Activated naive CD4-positive, alpha-beta T cell treated with anti-CD3 and anti-CD28 coated beads, Interleukin-2, amount 50 U/mL, for 72 hours (primary cell): ENCODE results near the gene ABHD16A. TPM values are rescaled to one million over a fixed set of nuclear protein-coding genes. Genes with fewer than 3 reads are reported as not detected.

Source experiments
- ATAC-seq, 2 donors: fragments of 150-1000 bp; cut with Tn5 transposase; 2 replicates each; pipeline ENCODE4 v1.10.0; 2021; ENCODE audit warnings: mild to moderate bottlenecking in 2 of 2, moderate library complexity in 2 of 2
- DNase-seq, 2 donors: peaks; one replicate each; pipeline ENCODE4 v3.0.0; 2021 to 2022; ENCODE audit warnings: low spot score in 2 of 2
- H3K27ac Mint-ChIP-seq, 2 donors: one replicate each; pipeline ENCODE4 v1.8.0; 2022; ENCODE audit warnings: mild to moderate bottlenecking in 2 of 2, mixed read lengths in 2 of 2
- H3K36me3 Mint-ChIP-seq, 2 donors: one replicate each; pipeline ENCODE4 v1.8.0; 2022; ENCODE audit warnings: mixed read lengths in 2 of 2
- H3K9me3 Mint-ChIP-seq, 2 donors: one replicate each; pipeline ENCODE4 v1.8.0; 2022; ENCODE audit warnings: mixed read lengths in 2 of 2
- total RNA-seq, 2 donors: library from RNA; stranded (reverse); gene quantifications; one replicate each; pipeline ENCODE4 v1.2.3, GENCODE V29; 2022

Gene ABHD16A
- total RNA-seq, 2 donors from 2014 or later = 33.1 to 46.8 TPM

- Mint-ChIP-seq H3K9me3 (no peaks in the 10 kb centered on the region), H3K27ac (peak overlapping the region; percentile 95 to 97), H3K36me3 (peaks cover 56 to 60% of the 10 kb centered on the region in 2 donors)
- DNase-seq = peak; percentile 55 to 80
- peak; percentile 42 to 53 for ATAC-seq
Measured at GRCh38 chr6:31734821-31735406, 31.8 kb upstream of the ABHD16A start.

GRCh38 chr6:31734247-31734820 is 31.2 kb upstream of the ABHD16A start:
- Mint-ChIP-seq H3K36me3 (peaks cover 53 to 56% of the 10 kb centered on the region in 2 donors), H3K27ac (peak overlapping the region; percentile 95 to 97), H3K9me3 (no peaks in the 10 kb centered on the region)
- DNase-seq (no peak), ATAC-seq (no peak)

- no peaks in the 10 kb centered on the region for H3K9me3 Mint-ChIP-seq
Measured at GRCh38 chr6:31733734-31734133, 30.6 kb upstream of the ABHD16A start.

DNA sequence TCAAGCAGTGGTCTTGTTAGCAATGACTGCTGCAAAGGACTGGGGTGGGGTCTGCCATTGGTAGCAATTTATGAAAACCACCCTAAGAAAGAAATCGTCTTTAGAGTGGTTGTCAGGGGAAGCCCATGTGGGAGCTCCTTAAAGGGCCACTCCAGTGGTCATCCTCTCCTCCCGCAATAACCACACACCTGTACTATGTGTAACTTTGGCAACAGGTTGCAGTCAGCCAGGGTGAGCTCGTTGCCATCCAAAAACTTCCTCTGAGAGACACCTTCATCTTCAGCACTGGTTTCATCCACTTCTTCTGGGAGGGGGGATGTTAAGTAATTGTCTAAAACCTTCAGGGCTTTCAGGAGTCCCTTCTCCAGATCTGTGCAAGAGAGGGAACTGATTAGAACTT is 28.9 kb upstream of the ABHD16A start:
- DNase-seq (no peak), ATAC-seq (no peak)
- Mint-ChIP-seq H3K27ac (no peak overlapping the region), H3K9me3 (no peaks in the 10 kb centered on the region), H3K36me3 (peaks cover 53 to 56% of the 10 kb centered on the region in 2 donors)

More at GRCh38 chr6:31733734-31734133, 30.6 kb upstream of the ABHD16A start:
- no peak for ATAC-seq
- H3K36me3 Mint-ChIP-seq = peaks cover 53 to 56% of the 10 kb centered on the region in 2 donors
- peak overlapping the region; percentile 79 to 95 for H3K27ac Mint-ChIP-seq
- DNase-seq = no peak

- no peak for ATAC-seq
- H3K9me3 Mint-ChIP-seq = no peaks in the 10 kb centered on the region
- H3K36me3 Mint-ChIP-seq = peaks cover 40 to 48% of the 10 kb centered on the region in 2 donors
- DNase-seq = no peak
- peak overlapping the region in 1 of 2 donors; percentile 3 for H3K27ac Mint-ChIP-seq
Measured at GRCh38 chr6:31730631-31731086, 27.5 kb upstream of the ABHD16A start.

- ATAC-seq (peak; percentile 21 to 64), DNase-seq (peak in 1 of 2 donors; percentile 73)
- Mint-ChIP-seq H3K36me3 (peaks cover 35 to 43% of the 10 kb centered on the region in 2 donors), H3K9me3 (no peaks in the 10 kb centered on the region), H3K27ac (peak overlapping the region; percentile 3 to 77)
Measured at GRCh38 chr6:31729979-31730630, 27.0 kb upstream of the ABHD16A start.

GRCh38 chr6:31729515-31729978 is 26.4 kb upstream of the ABHD16A start:
- DNase-seq = peak; percentile 76 to 77
- H3K36me3 Mint-ChIP-seq = peaks cover 29 to 37% of the 10 kb centered on the region in 2 donors
- peak overlapping the region; percentile 9 to 77 for H3K27ac Mint-ChIP-seq
- peak; percentile 50 to 71 for ATAC-seq
- H3K9me3 Mint-ChIP-seq = no peaks in the 10 kb centered on the region

DNA sequence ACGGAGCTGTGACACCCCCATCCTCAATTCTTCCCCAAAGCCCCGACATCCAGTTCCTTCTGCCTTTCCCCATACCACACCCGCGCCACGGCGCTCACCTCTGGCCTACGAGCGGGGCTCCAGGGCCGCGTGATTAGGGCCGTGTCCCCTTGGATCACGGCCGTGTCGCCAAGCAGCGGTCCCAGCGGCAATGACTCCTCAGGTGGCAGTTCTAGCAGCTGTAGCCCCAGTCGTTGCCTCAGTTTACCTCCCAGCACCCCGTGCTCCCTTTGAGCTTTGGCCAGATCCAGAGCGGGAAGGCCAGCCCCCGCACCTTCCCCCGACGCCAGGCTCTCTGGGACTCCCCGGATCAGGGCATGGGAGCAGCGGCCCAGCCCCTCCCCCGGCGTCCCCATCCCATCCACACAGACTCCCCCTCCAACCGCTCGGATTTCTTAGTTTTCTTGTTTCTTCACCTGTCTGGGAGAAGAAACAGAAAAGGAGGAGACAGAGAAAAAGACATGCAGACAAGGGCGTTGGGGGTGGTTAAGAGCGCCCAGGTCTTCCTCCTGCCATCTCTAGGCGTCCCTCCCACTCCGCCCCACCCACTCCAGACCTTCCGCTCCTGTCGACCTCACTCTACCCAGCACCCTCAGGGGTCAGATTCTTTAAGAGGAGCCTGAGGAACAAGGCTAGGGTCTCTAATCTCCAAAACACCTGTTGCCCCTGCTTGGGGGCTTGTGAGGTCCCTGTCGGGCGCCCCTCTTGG is 25.8 kb upstream of the ABHD16A start, which contains the start of gene DDAH2:
Gene DDAH2, minus strand, starts transcription at position 533 of the 748 bp plus-strand sequence. Its CDS starts 138 bp downstream, at position 395.
- H3K36me3 Mint-ChIP-seq = peaks cover 23 to 32% of the 10 kb centered on the region in 2 donors

GRCh38 chr6:31727717-31728671 is 24.9 kb upstream of the ABHD16A start:
- no peak for DNase-seq
- no peaks in the 10 kb centered on the region for H3K9me3 Mint-ChIP-seq
- peaks cover 14 to 22% of the 10 kb centered on the region in 2 donors for H3K36me3 Mint-ChIP-seq
- peak overlapping the region in 1 of 2 donors; percentile 82 for H3K27ac Mint-ChIP-seq
- peak in 1 of 2 donors; percentile 15 for ATAC-seq

More for the DNA sequence above, 25.8 kb upstream of the ABHD16A start, which contains the start of gene DDAH2:
- ATAC-seq (peak in 1 of 2 donors; percentile 33), DNase-seq (no peak)
- peak within 1 kb of the TSS; percentile 9 to 82 for H3K27ac Mint-ChIP-seq
- H3K9me3 Mint-ChIP-seq = no peaks in the 10 kb centered on the region

DNA sequence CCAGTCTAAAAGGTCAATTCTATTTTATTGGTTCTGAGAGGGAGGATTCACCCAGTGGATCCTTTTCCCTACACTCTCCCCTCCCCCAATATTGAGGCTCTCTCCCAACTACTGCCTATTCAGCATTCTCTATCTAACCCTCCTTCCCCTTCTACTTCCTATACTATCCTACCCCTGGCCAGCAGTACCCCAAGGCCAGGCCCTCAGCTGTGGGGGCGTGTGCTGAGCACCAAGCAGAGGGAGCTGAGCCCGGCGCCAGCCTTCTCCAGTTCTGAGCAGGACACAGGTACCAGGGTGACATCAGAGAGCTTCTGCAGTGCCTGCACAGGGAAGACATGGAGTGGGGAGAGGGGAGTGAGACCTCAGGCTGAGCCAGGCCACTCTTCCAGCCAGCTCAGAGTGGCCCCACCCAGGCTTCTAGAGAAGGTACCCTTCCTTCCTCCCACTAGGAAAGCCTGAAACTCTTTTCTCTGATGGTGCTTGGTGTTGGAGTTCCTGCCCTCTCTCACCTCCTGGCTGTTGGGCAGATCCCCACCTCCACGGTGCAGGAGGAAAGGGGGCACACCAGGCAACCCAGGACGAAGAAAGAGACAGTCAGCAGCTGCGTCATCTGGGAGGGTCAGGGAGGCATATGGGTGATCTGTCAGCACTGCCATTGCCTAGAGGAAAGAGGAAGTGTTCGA is 24.1 kb upstream of the ABHD16A start:
- ATAC-seq = peak; percentile 25 to 45
- Mint-ChIP-seq H3K9me3 (no peaks in the 10 kb centered on the region), H3K27ac (peak overlapping the region in 1 of 2 donors; percentile 82), H3K36me3 (peaks cover 13 to 19% of the 10 kb centered on the region in 2 donors)
- DNase-seq = no peak

GRCh38 chr6:31725502-31726350 is 22.6 kb upstream of the ABHD16A start:
- no peak for DNase-seq
- no peaks in the 10 kb centered on the region for H3K9me3 Mint-ChIP-seq
- peaks cover 6 to 7% of the 10 kb centered on the region in 2 donors for H3K36me3 Mint-ChIP-seq
- peak overlapping the region in 1 of 2 donors; percentile 82 for H3K27ac Mint-ChIP-seq
- peak in 1 of 2 donors; percentile 45 for ATAC-seq

DNA sequence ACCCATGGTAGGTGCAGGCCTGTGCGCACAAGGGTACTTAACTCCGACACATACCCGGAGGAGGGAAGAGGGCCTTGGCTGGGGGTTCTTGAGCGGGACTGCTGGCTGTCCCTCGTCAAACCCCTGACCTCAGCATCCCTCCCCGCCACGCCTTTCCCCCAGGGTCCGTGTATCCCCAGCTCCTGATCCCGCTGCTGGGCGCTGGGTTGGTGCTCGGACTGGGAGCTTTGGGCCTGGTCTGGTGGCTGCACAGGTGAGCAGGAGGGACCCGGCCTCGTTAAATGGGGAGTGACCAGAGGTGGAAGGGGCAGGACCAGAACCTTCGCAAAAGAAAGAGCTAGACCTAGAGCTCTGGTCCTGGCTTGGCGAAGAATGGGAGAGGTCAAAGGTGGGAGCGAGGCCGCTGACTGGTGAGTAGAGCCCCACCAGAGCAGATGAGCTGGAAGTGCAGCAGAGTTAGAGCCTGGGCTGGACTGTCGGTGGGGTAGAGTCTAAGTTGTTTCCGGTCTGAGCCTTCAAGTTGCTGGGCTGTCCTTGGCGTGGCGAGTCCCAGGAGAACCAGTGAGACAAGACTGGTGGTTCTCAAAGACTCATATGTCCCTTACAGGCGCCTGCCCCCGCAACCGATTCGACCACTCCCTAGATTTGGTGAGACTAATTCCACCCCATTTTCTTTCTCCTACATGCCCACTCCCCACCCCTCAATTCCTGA is 21.0 kb upstream of the ABHD16A start:
- Mint-ChIP-seq H3K36me3 (no peaks in the 10 kb centered on the region), H3K27ac (no peak overlapping the region), H3K9me3 (no peaks in the 10 kb centered on the region)
- DNase-seq (no peak), ATAC-seq (no peak)

- DNase-seq (no peak), ATAC-seq (no peak)
- Mint-ChIP-seq H3K9me3 (no peaks in the 10 kb centered on the region), H3K27ac (peak within 1 kb of the TSS in 1 of 2 donors; percentile 12), H3K36me3 (no peaks in the 10 kb centered on the region)
Measured at GRCh38 chr6:31723245-31723979, 20.3 kb upstream of the ABHD16A start, which contains the start of gene MPIG6B. Gene MPIG6B (plus strand): TSS chr6:31723373. CDS start chr6:31723384, 11 bp downstream.
